Measurements from ENCODE around the gene TBC1D12.
"Not testable (repeated sequence)": the region's sequence is repeated elsewhere in the genome, so short reads cannot be mapped to it uniquely, and the experiment has no call there.

TBC1D12 gene

GRCh38 chr10:94549221-94549620, 146.9 kb downstream of the TBC1D12 start:
- Histone ChIP-seq H3K27me3 (replicated peaks; ENCODE audit: control insufficient read depth, insufficient read depth, low read length, poor library complexity, severe bottlenecking) (no peaks in the 10 kb centered on the region), H3K4me1 (ENCODE audit: control insufficient read depth, insufficient read depth, low read length, poor library complexity, severe bottlenecking) (no peaks in the 10 kb centered on the region), H3K36me3 (ENCODE audit: control insufficient read depth, insufficient read depth, low read length) (no peaks in the 10 kb centered on the region), H3K4me3 (ENCODE audit: insufficient read depth, low read depth, low read length, poor library complexity, severe bottlenecking) (no peak overlapping the region), H3K27ac (ENCODE audit: insufficient read depth, low read length, poor library complexity, severe bottlenecking) (no peak overlapping the region), H3K9me3 (ENCODE audit: control insufficient read depth, low read length) (no peaks in the 10 kb centered on the region)
- no peak for DNase-seq

GRCh38 chr10:94567714-94568307, 165.5 kb downstream of the TBC1D12 start:
- not testable (repeated sequence) for H3K27me3 ChIP-seq (replicated peaks; ENCODE audit: control insufficient read depth, insufficient read depth, low read length, poor library complexity, severe bottlenecking); DNase-seq; H3K4me3 ChIP-seq (ENCODE audit: insufficient read depth, low read depth, low read length, poor library complexity, severe bottlenecking); H3K36me3 ChIP-seq (ENCODE audit: control insufficient read depth, insufficient read depth, low read length); H3K9me3 ChIP-seq (ENCODE audit: control insufficient read depth, low read length); H3K4me1 ChIP-seq (ENCODE audit: control insufficient read depth, insufficient read depth, low read length, poor library complexity, severe bottlenecking); H3K27ac ChIP-seq (ENCODE audit: insufficient read depth, low read length, poor library complexity, severe bottlenecking)

- DNase-seq: no peak
- no peak overlapping the region for H3K4me3 ChIP-seq (ENCODE audit: insufficient read depth, low read depth, low read length, poor library complexity, severe bottlenecking)
- no peaks in the 10 kb centered on the region for H3K9me3 ChIP-seq (ENCODE audit: control insufficient read depth, low read length)
- H3K27ac ChIP-seq (ENCODE audit: insufficient read depth, low read length, poor library complexity, severe bottlenecking): no peak overlapping the region
- H3K4me1 ChIP-seq (ENCODE audit: control insufficient read depth, insufficient read depth, low read length, poor library complexity, severe bottlenecking): no peaks in the 10 kb centered on the region
- no peaks in the 10 kb centered on the region for H3K27me3 ChIP-seq (replicated peaks; ENCODE audit: control insufficient read depth, insufficient read depth, low read length, poor library complexity, severe bottlenecking)
- H3K36me3 ChIP-seq (ENCODE audit: control insufficient read depth, insufficient read depth, low read length): no peaks in the 10 kb centered on the region
Observed at GRCh38 chr10:94571081-94571480, 168.7 kb downstream of the TBC1D12 start.

- DNase-seq: no peak
- H3K4me1 ChIP-seq (ENCODE audit: control insufficient read depth, insufficient read depth, low read length, poor library complexity, severe bottlenecking): no peaks in the 10 kb centered on the region
Observed at GRCh38 chr10:94571528-94571927, 169.2 kb downstream of the TBC1D12 start.

GRCh38 chr10:94578790-94579189, 176.4 kb downstream of the TBC1D12 start:
- Histone ChIP-seq H3K9me3 (ENCODE audit: control insufficient read depth, low read length) (no peaks in the 10 kb centered on the region), H3K27ac (ENCODE audit: insufficient read depth, low read length, poor library complexity, severe bottlenecking) (no peak overlapping the region), H3K4me1 (ENCODE audit: control insufficient read depth, insufficient read depth, low read length, poor library complexity, severe bottlenecking) (no peaks in the 10 kb centered on the region), H3K36me3 (ENCODE audit: control insufficient read depth, insufficient read depth, low read length) (no peaks in the 10 kb centered on the region), H3K27me3 (replicated peaks; ENCODE audit: control insufficient read depth, insufficient read depth, low read length, poor library complexity, severe bottlenecking) (no peaks in the 10 kb centered on the region), H3K4me3 (ENCODE audit: insufficient read depth, low read depth, low read length, poor library complexity, severe bottlenecking) (no peak overlapping the region)
- DNase-seq: no peak

More at GRCh38 chr10:94571528-94571927, 169.2 kb downstream of the TBC1D12 start:
- no peaks in the 10 kb centered on the region for H3K27me3 ChIP-seq (replicated peaks; ENCODE audit: control insufficient read depth, insufficient read depth, low read length, poor library complexity, severe bottlenecking)
- H3K9me3 ChIP-seq (ENCODE audit: control insufficient read depth, low read length): no peaks in the 10 kb centered on the region
- no peak overlapping the region for H3K27ac ChIP-seq (ENCODE audit: insufficient read depth, low read length, poor library complexity, severe bottlenecking)
- no peak overlapping the region for H3K4me3 ChIP-seq (ENCODE audit: insufficient read depth, low read depth, low read length, poor library complexity, severe bottlenecking)
- H3K36me3 ChIP-seq (ENCODE audit: control insufficient read depth, insufficient read depth, low read length): no peaks in the 10 kb centered on the region

- no peak overlapping the region for H3K27ac ChIP-seq (ENCODE audit: insufficient read depth, low read length, poor library complexity, severe bottlenecking)
- no peaks in the 10 kb centered on the region for H3K27me3 ChIP-seq (replicated peaks; ENCODE audit: control insufficient read depth, insufficient read depth, low read length, poor library complexity, severe bottlenecking)
- no peak overlapping the region for H3K4me3 ChIP-seq (ENCODE audit: insufficient read depth, low read depth, low read length, poor library complexity, severe bottlenecking)
- H3K9me3 ChIP-seq (ENCODE audit: control insufficient read depth, low read length): no peaks in the 10 kb centered on the region
- no peaks in the 10 kb centered on the region for H3K36me3 ChIP-seq (ENCODE audit: control insufficient read depth, insufficient read depth, low read length)
- no peak for DNase-seq
- H3K4me1 ChIP-seq (ENCODE audit: control insufficient read depth, insufficient read depth, low read length, poor library complexity, severe bottlenecking): no peaks in the 10 kb centered on the region
Observed at GRCh38 chr10:94583124-94583523, 180.8 kb downstream of the TBC1D12 start.

Data from effector memory CD4-positive, alpha-beta T cell (primary cell).